Sigmoid colon (tissue), 7 donors: Measurements from ENCODE around the gene TENM4. TPM values are rescaled to one million over a fixed set of nuclear protein-coding genes. Genes with fewer than 3 reads are reported as not detected.

Experiments
- DNase-seq: peaks from one replicate; pipeline ENCODE4 v3.0.0-alpha.2; 2019
- H3K27ac ChIP-seq, 4 donors: fragments of 200-600 bp; sonication (generic); one replicate each; pipeline ENCODE4 v1.5.1; 2016 to 2019; ENCODE audit warnings: mild to moderate bottlenecking in 1 of 4
- H3K27me3 ChIP-seq, 3 donors: fragments of 200-600 bp; sonication (generic); one replicate each; pipeline ENCODE4 v1.5.1; 2019; ENCODE audit warnings: mild to moderate bottlenecking in 1 of 3
- H3K36me3 ChIP-seq, 4 donors: fragments of 200-600 bp; sonication (generic); one replicate each; pipeline ENCODE4 v1.5.1; 2016 to 2019
- H3K4me1 ChIP-seq, 4 donors: fragments of 200-600 bp; sonication (generic); one replicate each; pipeline ENCODE4 v1.5.1; 2017 to 2019
- H3K4me3 ChIP-seq, 4 donors: fragments of 200-600 bp; sonication (generic); one replicate each; pipeline ENCODE4 v1.5.1; 2017 to 2019; ENCODE audit warnings: mild to moderate bottlenecking in 2 of 4, moderate library complexity in 1 of 4
- H3K9me3 ChIP-seq, 4 donors: fragments of 200-600 bp in 3 of 4; sonication (generic) in 3 of 4; one replicate each; pipeline versions ENCODE4 v1.5.1 to v1.6.1; 2013 to 2019
- CTCF ChIP-seq, 4 experiments: fragments of 450-650 bp in 3 of 4; fragments of 200-600 bp in 1 of 4; IDR thresholded peaks; one replicate each; pipeline ENCODE4 v1.5.1; 2016 to 2019; ENCODE audit warnings: antibody characterized with exemption in 4 of 4, mild to moderate bottlenecking in 3 of 4, moderate library complexity in 2 of 4
- EP300 ChIP-seq, 4 donors: sonication (generic); formaldehyde crosslinking; IDR thresholded peaks; one replicate each; pipeline ENCODE4 v1.6.1; 2017; ENCODE audit warnings: antibody characterized with exemption in 4 of 4
- POLR2A ChIP-seq, 2 donors: fragments of 450-650 bp; IDR thresholded peaks; one replicate each; pipeline ENCODE4 v1.6.1; 2016; ENCODE audit warnings: antibody characterized with exemption in 2 of 2, mild to moderate bottlenecking in 2 of 2, moderate library complexity in 2 of 2
- POLR2AphosphoS5 ChIP-seq, 4 donors: sonication (generic); formaldehyde crosslinking; IDR thresholded peaks; one replicate each; pipeline ENCODE4 v1.6.1; 2017; ENCODE audit warnings: antibody characterized with exemption in 4 of 4
- WGBS, 2 donors: extraction: QIAGEN DNeasy Blood & Tissue Kit; methylation state at CpG; one replicate each; pipeline ENCODE4 v1.1.7; 2013; 5-methylcytosine and 5-hydroxymethylcytosine counted together
- intact Hi-C: fragments of 100-400 bp; cut with DNase I; formaldehyde crosslinking; loops from one replicate; pipeline ENCODE4 v1.15.1; 2023
- polyA plus RNA-seq, 3 donors: library from polyadenylated mRNA; stranded (reverse); fragments of 200-250 nt; gene quantifications; one replicate each; pipeline ENCODE4 v1.2.3, GENCODE V29; 2013
- total RNA-seq, 4 donors: library from RNA; depleted of rRNA; stranded (reverse); fragments of >200 nt; gene quantifications; one replicate each; pipeline ENCODE4 v1.1.0, GENCODE V29; 2016
- donor health status: healthy with polysubstance abuse.
- donor health status: Bipolar disorder and iron deficiency.
- donor health status: healthy.

TENM4 gene
- total and polyA plus RNA-seq, 7 donors, result 0.23 to 14.6 (median 1.9) TPM; not detected in 1

DNA sequence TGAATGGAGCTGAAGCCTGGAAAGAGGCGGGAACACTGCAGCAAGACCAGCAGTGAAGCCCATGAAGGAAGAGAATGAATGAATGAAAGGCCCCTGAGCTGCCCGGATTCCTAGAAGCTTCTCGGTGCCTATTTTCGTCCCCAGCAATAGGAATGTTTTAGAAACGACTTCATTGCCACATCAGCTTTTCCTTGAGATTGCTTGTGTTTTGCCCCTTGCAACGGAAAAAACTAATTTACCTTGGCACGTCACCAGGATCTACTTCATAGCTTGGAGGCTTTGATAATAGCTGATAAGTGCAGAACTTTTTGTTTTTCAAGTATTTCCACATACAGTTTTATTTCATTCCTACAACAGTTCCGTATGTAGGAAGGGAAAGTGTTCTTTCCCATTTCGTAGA, 617.2 kb downstream of the TENM4 start:
- no peaks in the 10 kb centered on the region for H3K36me3 ChIP-seq
- no peak for DNase-seq
- 44 to 78% methylated on average over 9 of the region's 9 CpGs for WGBS, 2 donors
- H3K27me3 ChIP-seq, result no peaks in the 10 kb centered on the region
- TF ChIP-seq EP300 (IDR thresholded peaks at IDR 0.05) (no peak), CTCF (IDR thresholded peaks at IDR 0.05) (no peak), POLR2A (IDR thresholded peaks at IDR 0.05) (no peak), POLR2AphosphoS5 (IDR thresholded peaks at IDR 0.05) (no peak)
- no peaks in the 10 kb centered on the region for H3K9me3 ChIP-seq
- no peak overlapping the region for H3K27ac ChIP-seq
- no peak overlapping the region for H3K4me3 ChIP-seq
- intact Hi-C loops, result no loop called here
- H3K4me1 ChIP-seq, result peaks cover 0 to 12% (median 7%) of the 10 kb centered on the region in 4 donors

DNA sequence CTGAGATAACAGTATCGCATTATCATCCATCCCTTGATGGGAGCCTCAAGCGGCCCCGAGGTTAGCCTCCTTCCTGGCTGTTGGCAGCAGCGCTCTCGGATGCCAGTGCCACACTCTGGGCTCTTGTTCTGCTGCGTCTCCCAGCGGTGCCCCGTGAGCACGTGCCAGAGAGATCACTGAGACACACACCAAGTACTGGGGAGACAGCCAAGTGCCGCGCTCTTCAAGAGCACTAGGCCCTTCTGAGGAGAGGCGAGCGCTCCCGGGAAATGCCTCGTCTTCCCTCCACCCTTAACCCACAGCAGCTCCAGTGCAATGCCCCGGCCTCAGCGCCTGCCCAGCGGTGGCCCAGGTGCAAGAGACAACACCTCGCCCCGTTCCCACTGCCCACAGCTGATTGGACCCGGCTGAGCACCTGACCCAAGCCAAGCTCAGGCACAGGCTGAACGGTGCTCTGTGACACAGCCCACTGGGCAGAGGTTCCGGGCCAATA, 617.9 kb downstream of the TENM4 start:
- H3K4me3 ChIP-seq, result no peak overlapping the region
- no peaks in the 10 kb centered on the region for H3K9me3 ChIP-seq
- peaks cover 0 to 12% (median 7%) of the 10 kb centered on the region in 4 donors for H3K4me1 ChIP-seq
- no peaks in the 10 kb centered on the region for H3K27me3 ChIP-seq
- TF ChIP-seq EP300 (IDR thresholded peaks at IDR 0.05), result no peak
- TF ChIP-seq POLR2AphosphoS5 (IDR thresholded peaks at IDR 0.05), result no peak
- no peak for TF ChIP-seq CTCF (IDR thresholded peaks at IDR 0.05)
- intact Hi-C loops, result no loop called here
- H3K27ac ChIP-seq, result no peak overlapping the region
- WGBS, 2 donors, result 92 to 94% methylated on average over 23 of the region's 23 CpGs
- H3K36me3 ChIP-seq, result no peaks in the 10 kb centered on the region
- peak; percentile 75 for DNase-seq

DNA sequence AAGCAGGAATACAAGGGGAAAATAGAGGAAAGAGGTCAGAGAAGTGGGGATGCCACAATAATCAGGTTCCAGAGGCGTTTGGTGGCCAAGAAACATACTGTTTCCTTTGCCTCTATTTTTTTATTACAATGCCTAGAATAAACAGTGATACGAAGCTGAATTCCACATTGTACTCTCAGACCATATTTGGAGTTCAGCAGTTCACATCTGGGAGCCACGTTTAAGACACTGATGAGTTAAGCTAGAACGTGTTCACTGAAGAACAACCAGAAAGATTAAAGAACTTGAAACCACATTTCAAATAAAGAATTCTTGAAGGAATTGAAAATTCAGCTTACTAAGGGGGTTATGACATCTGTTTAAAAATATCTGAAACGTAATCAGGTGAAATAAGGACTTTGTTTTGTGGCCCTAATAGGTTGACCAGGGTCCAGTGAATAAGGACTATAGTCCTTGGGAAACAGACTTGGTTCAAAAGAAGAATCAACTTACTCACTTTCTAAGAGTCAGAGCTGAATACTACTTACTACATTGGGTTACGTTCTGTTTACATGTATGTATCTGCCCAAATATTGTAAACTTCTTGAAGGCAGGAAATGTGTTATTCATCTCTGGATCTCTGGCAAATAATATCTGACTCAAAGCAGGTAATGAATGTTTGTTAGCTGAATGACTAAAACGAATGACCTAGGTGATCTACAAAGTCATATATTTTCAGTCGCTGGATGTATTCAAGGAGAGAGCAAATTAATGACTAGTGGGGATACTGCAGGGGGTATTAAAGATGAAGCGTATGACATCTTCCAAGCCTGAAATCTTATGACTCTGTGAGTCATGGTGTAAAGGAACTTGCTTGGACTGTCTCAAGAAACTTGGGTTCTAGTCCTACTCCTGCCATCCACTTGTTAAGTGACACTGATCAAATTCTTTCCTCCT, 619.2 kb downstream of the TENM4 start:
- Histone ChIP-seq H3K4me3 (no peak overlapping the region), H3K27me3 (no peaks in the 10 kb centered on the region), H3K4me1 (peaks cover 0 to 12% (median 7%) of the 10 kb centered on the region in 4 donors), H3K36me3 (no peaks in the 10 kb centered on the region), H3K27ac (no peak overlapping the region), H3K9me3 (no peaks in the 10 kb centered on the region)
- no peak for TF ChIP-seq POLR2AphosphoS5 (IDR thresholded peaks at IDR 0.05)
- TF ChIP-seq POLR2A (IDR thresholded peaks at IDR 0.05), result no peak
- TF ChIP-seq EP300 (IDR thresholded peaks at IDR 0.05), result no peak
- no peak for TF ChIP-seq CTCF (IDR thresholded peaks at IDR 0.05)
- 46 to 67% methylated on average over 9 of the region's 9 CpGs for WGBS, 2 donors
- no peak for DNase-seq
- intact Hi-C loops, result no loop called here

DNA sequence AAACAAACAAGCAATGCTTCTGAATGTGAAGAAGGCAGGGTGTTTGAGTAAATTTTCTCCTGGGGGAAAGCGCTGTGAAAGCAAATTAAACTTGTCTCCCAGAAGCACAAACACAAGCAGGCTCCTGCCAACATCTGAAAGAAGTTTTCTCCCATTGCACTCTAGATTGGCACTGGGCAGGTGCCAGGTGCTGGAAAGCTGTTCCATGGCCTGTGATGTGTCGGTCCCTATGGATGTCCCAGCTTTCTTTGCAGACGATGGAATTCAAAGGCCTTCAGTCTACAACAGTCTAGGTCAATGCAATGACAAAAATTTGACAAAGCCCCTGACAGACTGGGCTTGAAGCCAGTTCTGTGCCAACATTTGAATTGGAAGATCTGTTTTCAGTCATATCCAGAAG, 620.1 kb downstream of the TENM4 start:
- intact Hi-C loops, result no loop called here
- 89 to 90% methylated on average over 3 of the region's 3 CpGs for WGBS, 2 donors
- Histone ChIP-seq H3K27me3 (no peaks in the 10 kb centered on the region), H3K9me3 (no peaks in the 10 kb centered on the region), H3K4me3 (no peak overlapping the region), H3K36me3 (no peaks in the 10 kb centered on the region), H3K4me1 (peaks cover 0 to 12% (median 7%) of the 10 kb centered on the region in 4 donors), H3K27ac (no peak overlapping the region)
- no peak for DNase-seq
- TF ChIP-seq CTCF (IDR thresholded peaks at IDR 0.05) (no peak), POLR2AphosphoS5 (IDR thresholded peaks at IDR 0.05) (no peak)
